ENCODE results near the gene PDXDC1.
"Not testable (repeated sequence)": the region's sequence is repeated elsewhere in the genome, so short reads cannot be mapped to it uniquely, and the experiment has no call there.

DNA sequence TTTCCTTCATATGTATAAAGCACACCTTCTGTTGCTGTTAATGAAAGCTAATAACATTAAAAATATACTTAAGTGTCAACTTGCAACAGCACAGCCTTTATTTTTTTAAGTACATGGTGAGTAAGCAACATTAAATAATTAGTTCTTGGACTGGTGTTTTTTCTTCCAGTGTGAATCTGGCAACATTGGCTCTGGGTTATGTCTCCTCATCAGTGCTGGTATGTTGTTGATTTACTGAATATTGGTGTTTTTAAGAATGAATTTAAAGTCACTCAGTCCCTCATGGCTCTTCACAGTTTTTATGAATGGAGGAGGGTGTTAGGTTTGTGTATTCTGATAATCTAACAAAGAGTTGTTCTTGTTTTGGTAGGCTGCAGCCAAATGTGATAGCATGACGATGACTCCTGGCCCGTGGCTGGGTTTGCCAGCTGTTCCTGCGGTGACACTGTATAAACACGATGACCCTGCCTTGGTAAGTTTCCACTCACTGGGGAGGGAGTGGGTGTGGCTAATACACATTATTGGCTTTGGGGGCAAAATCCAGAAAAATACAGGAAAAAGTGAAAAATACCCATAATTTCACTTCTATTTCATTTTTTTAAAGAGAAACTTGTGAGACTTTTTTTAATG is 42.2 kb downstream of the PDXDC1 start:
- TF ChIP-seq, protein P1, sequence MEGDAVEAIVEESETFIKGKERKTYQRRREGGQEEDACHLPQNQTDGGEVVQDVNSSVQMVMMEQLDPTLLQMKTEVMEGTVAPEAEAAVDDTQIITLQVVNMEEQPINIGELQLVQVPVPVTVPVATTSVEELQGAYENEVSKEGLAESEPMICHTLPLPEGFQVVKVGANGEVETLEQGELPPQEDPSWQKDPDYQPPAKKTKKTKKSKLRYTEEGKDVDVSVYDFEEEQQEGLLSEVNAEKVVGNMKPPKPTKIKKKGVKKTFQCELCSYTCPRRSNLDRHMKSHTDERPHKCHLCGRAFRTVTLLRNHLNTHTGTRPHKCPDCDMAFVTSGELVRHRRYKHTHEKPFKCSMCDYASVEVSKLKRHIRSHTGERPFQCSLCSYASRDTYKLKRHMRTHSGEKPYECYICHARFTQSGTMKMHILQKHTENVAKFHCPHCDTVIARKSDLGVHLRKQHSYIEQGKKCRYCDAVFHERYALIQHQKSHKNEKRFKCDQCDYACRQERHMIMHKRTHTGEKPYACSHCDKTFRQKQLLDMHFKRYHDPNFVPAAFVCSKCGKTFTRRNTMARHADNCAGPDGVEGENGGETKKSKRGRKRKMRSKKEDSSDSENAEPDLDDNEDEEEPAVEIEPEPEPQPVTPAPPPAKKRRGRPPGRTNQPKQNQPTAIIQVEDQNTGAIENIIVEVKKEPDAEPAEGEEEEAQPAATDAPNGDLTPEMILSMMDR (IDR thresholded peaks at IDR 0.05) = not testable (repeated sequence)
- peak in 2 of 3 donors; percentile 30 to 56 for TF ChIP-seq POLR2AphosphoS5 (IDR thresholded peaks at IDR 0.05)
